HG02981 (cell line): Measurements from ENCODE around the gene C6orf136.

ENCODE experiments used
- ATAC-seq: cut with Tn5 transposase; IDR thresholded peaks from one replicate; pipeline ENCODE4 v1.9.1; 2021; ENCODE audit warnings: mild to moderate bottlenecking, moderate library complexity; ENCODE audit not compliant: unreplicated experiment

The C6orf136 gene

GRCh38 chr6:30615958-30616810, 30.7 kb upstream of the C6orf136 start:
- no peak for ATAC-seq

GRCh38 chr6:30616811-30617564, 29.9 kb upstream of the C6orf136 start, which contains the start of gene PPP1R10:
Gene PPP1R10, minus strand, starts transcription at chr6:30617243. Its CDS starts 7,299 bp downstream, at chr6:30609944.
- peak; percentile 79 for ATAC-seq

- ATAC-seq, result peak; percentile 79
Measured at GRCh38 chr6:30617565-30618269, 29.2 kb upstream of the C6orf136 start, which contains the start of gene MRPS18B. Gene MRPS18B, plus strand, starts transcription at chr6:30617840. Its CDS starts 26 bp downstream, at chr6:30617866.

GRCh38 chr6:30618270-30618797, 28.6 kb upstream of the C6orf136 start:
- ATAC-seq, result no peak

- no peak for ATAC-seq
Measured at GRCh38 chr6:30619561-30619960, 27.4 kb upstream of the C6orf136 start.

GRCh38 chr6:30625511-30625910, 21.4 kb upstream of the C6orf136 start:
- ATAC-seq, result no peak

- peak; percentile 81 for ATAC-seq
Measured at GRCh38 chr6:30626484-30627366, 20.2 kb upstream of the C6orf136 start, which contains the start of gene ATAT1. Gene ATAT1, plus strand, starts transcription at chr6:30626874.

GRCh38 chr6:30635834-30636233, 11.1 kb upstream of the C6orf136 start:
- no peak for ATAC-seq

GRCh38 chr6:30640481-30640880, 6.5 kb upstream of the C6orf136 start:
- ATAC-seq, result no peak

GRCh38 chr6:30641048-30641447, 5.9 kb upstream of the C6orf136 start:
- no peak for ATAC-seq

- ATAC-seq, result no peak
Measured at GRCh38 chr6:30643656-30644055, 3.3 kb upstream of the C6orf136 start.

- no peak for ATAC-seq
Measured at GRCh38 chr6:30644769-30645168, 2.2 kb upstream of the C6orf136 start.

- ATAC-seq, result no peak
Measured at GRCh38 chr6:30645989-30646388, 944 bp upstream of the C6orf136 start.

- ATAC-seq, result peak; percentile 65
Measured at GRCh38 chr6:30647242-30648116, 546 bp downstream of the C6orf136 start.

- no peak for ATAC-seq
Measured at GRCh38 chr6:30651143-30651542, 4.2 kb downstream of the C6orf136 start.

GRCh38 chr6:30654798-30655742, 8.1 kb downstream of the C6orf136 start:
- no peak for ATAC-seq

GRCh38 chr6:30655743-30656094, 8.8 kb downstream of the C6orf136 start:
- no peak for ATAC-seq

- no peak for ATAC-seq
Measured at GRCh38 chr6:30656513-30656912, 9.6 kb downstream of the C6orf136 start.
